ENCODE data around the gene CRYBG1. TPM values are rescaled to one million over a fixed set of nuclear protein-coding genes. Genes with fewer than 3 reads are reported as not detected.

Gene CRYBG1
- total RNA-seq, 4 donors from 2014 or later = 7.9 to 14.4 (median 11.1) TPM

- H3K27me3 ChIP-seq = no peaks in the 10 kb centered on the region
- no peaks in the 10 kb centered on the region for H3K4me1 ChIP-seq
- no peak for DNase-seq
- H3K36me3 ChIP-seq = no peaks in the 10 kb centered on the region
- no peak overlapping the region for H3K4me3 ChIP-seq (replicated peaks in 1 of 3)
- no peaks in the 10 kb centered on the region for H3K9me3 ChIP-seq
- no peak for TF ChIP-seq CTCF (IDR thresholded peaks at IDR 0.05)
- TF ChIP-seq POLR2A (IDR thresholded peaks at IDR 0.05) = no peak
- H3K27ac ChIP-seq = no peak overlapping the region
- intact Hi-C loops (cut with DNase I) = no loop called here
These were observed 110.3 kb downstream of the CRYBG1 start for GRCh38 chr6:106470811-106471210.

GRCh38 chr6:106473812-106474211, 113.3 kb downstream of the CRYBG1 start:
- Histone ChIP-seq H3K27me3 (no peaks in the 10 kb centered on the region), H3K4me1 (no peaks in the 10 kb centered on the region), H3K4me3 (replicated peaks in 1 of 3) (no peak overlapping the region), H3K36me3 (no peaks in the 10 kb centered on the region), H3K27ac (no peak overlapping the region), H3K9me3 (no peaks in the 10 kb centered on the region)
- TF ChIP-seq CTCF (IDR thresholded peaks at IDR 0.05) (no peak), POLR2A (IDR thresholded peaks at IDR 0.05) (no peak)
- intact Hi-C loops (cut with DNase I) = no loop called here
- 93 to 97% methylated on average over 1 of the region's 1 CpG for WGBS, 2 donors
- DNase-seq = no peak

DNA sequence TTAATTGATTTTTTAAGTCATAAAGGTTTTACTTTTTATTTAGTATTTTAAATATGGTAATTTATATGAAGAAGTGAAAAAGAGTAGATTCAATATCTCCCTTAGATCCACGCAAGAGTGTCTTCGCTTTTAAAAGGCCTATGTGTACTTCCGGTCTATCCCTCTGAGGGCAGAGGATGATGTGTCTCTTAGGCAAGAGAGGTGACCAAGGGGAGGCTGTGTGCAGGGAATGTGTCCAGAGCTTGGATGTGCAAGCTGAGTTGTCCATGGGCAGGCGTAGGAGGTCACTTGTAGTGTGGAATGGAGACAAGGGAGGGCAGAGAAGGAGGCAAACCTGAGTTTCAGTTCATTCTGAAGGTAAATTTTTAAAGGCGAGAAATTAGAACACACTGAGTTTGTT, 113.9 kb downstream of the CRYBG1 start:
- no peak for TF ChIP-seq CTCF (IDR thresholded peaks at IDR 0.05)
- no peak for TF ChIP-seq POLR2A (IDR thresholded peaks at IDR 0.05)
- Histone ChIP-seq H3K4me3 (replicated peaks in 1 of 3) (no peak overlapping the region), H3K36me3 (no peaks in the 10 kb centered on the region), H3K27ac (no peak overlapping the region), H3K9me3 (no peaks in the 10 kb centered on the region), H3K27me3 (no peaks in the 10 kb centered on the region), H3K4me1 (no peaks in the 10 kb centered on the region)
- no peak for DNase-seq
- intact Hi-C loops (cut with DNase I) = no loop called here
- WGBS, 2 donors = 92 to 94% methylated on average over 5 of the region's 5 CpGs

DNA sequence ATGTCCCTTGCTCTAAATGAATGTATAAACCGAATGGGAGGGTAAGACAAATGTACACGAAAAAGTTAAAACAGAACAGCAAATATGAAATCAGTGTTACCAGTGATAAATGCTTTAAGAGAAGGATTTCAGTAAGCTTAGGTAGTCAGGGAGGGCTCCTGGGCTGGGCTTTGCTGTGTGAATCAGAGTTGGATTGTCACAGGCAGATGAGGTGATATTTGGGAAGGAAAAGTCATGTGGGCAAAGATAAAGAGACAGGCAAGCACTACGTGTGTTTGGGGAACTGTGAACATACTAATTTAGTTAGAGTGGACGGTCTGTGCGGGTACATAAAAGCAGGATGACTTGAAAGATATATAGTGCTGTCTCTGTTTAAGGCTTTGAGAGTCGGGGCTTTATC, 114.8 kb downstream of the CRYBG1 start:
- intact Hi-C loops (cut with DNase I) = no loop called here
- TF ChIP-seq CTCF (IDR thresholded peaks at IDR 0.05) = no peak
- TF ChIP-seq POLR2A (IDR thresholded peaks at IDR 0.05) = no peak
- Histone ChIP-seq H3K9me3 (no peaks in the 10 kb centered on the region), H3K27me3 (no peaks in the 10 kb centered on the region), H3K4me3 (replicated peaks in 1 of 3) (no peak overlapping the region), H3K36me3 (no peaks in the 10 kb centered on the region), H3K27ac (no peak overlapping the region), H3K4me1 (no peaks in the 10 kb centered on the region)
- DNase-seq = no peak
- WGBS, 2 donors = 81 to 87% methylated on average over 6 of the region's 6 CpGs

GRCh38 chr6:106476331-106477105, 116.0 kb downstream of the CRYBG1 start:
- Histone ChIP-seq H3K27me3 (no peaks in the 10 kb centered on the region), H3K36me3 (no peaks in the 10 kb centered on the region), H3K9me3 (no peaks in the 10 kb centered on the region), H3K27ac (no peak overlapping the region), H3K4me1 (no peaks in the 10 kb centered on the region), H3K4me3 (replicated peaks in 1 of 3) (no peak overlapping the region)
- 64 to 75% methylated on average over 2 of the region's 2 CpGs for WGBS, 2 donors
- no peak for TF ChIP-seq POLR2A (IDR thresholded peaks at IDR 0.05)
- no peak for TF ChIP-seq CTCF (IDR thresholded peaks at IDR 0.05)
- intact Hi-C loops (cut with DNase I) = no loop called here
- DNase-seq = no peak
